Activated CD4-positive, alpha-beta T cell treated with anti-CD3 and anti-CD28 coated beads for 1 hour (primary cell): ENCODE results near the gene SLC30A1.
"Not testable (repeated sequence)": the region's sequence is repeated elsewhere in the genome, so short reads cannot be mapped to it uniquely, and the experiment has no call there.

ENCODE experiments used
- DNase-seq: peaks from one replicate; pipeline ENCODE4 v3.0.0-alpha.2; 2020

The SLC30A1 gene

DNA sequence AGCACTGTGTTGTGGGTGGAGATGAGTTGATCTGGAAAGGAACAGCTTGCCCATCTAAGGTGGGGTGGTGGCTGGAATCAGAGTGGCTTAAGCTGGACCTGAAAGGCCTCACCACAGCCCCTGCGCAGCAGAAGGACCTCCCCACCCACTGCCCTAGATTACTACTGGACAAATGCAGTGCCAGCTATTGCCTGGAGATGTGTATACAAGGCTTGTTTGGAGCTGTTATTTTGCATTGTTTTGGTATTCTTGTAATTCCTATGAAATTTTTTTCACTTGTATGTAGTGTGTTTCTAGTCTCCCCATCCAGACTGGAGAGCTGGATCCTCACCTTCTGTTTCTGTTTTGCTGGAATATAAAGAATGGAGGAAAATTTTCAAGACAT lies 1.3 kb upstream of the SLC30A1 start:
- no peak for DNase-seq

DNA sequence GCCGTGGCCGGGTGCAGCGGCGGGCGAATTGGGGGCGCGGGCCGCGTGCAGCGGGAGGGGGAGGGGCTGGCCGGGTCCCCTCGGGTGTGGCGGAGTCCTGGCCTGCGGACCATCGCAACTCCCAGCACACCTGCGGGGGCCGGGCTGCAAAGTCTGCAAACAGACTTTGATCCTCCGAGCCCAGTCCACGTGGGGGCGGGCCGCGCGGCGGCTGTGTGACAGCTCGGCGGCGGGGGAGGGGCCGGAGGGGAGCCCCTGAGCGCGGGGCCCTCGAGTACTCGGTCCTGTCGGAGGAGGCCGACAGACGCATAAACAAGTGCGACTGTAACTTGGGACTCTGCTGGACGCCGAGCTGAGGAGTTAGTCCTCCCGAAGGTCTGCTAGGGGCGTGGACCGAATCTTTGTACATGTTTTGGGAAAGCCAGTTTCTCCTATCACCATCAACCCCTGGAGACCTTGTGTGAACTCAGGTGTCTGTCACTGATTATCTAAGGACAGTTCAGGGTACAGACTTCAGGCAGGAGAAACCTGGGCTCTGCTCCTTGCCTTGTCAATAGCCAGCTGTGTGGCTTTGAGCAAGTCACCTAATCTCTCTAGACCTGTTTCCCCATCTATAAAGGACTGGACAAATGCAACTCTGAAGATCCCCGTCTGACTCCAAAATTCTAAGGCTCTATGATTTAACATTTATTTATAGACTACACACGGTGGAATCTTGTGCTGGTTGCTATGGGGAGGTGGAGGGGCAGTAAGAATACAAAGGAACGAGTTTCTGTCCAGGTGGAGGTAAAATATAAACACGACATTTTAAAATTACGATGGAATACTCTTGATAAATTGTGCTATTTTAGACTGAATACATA lies 710 bp upstream of the SLC30A1 start:
- DNase-seq, result no peak

DNA sequence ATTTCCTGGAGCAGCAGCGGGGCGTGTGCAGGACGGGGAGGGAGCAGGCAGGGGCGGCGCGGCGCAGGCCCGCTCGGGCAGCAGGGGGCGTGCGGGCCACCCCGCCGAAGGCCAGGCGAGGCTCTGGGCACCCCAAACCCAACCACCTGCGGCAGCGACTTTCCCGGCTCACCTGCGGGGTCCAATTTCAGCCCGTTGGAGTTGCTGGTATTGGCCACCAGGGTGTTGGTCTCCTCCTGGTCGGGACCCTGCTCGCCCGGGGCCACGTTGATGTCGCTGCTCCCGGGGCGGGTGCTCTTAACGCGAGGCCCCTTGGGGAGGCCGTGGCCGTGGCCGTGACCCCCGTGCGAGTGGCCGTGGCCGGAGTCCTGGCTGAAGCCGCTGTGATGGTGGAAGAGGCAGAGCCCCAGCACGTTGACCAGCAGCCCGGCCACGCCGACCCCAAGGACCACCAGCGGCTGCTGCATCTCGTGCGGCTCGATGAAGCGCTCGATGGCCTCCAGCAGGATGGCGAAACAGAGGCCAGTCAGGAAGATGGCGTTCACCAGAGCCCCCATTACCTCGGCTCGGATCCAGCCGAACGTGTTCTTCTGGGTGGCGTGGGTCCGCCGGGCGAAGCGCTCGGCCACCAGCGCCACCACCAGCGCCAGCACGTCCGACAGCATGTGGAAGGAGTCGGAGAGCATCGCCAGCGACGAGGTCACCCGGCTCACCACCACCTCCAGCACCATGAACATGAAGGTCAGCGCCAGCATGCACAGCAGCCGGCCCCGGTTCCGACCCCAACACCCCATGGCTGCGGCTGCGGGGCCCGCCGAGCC lies 932 bp downstream of the SLC30A1 start:
- peak; percentile 60 for DNase-seq

DNA sequence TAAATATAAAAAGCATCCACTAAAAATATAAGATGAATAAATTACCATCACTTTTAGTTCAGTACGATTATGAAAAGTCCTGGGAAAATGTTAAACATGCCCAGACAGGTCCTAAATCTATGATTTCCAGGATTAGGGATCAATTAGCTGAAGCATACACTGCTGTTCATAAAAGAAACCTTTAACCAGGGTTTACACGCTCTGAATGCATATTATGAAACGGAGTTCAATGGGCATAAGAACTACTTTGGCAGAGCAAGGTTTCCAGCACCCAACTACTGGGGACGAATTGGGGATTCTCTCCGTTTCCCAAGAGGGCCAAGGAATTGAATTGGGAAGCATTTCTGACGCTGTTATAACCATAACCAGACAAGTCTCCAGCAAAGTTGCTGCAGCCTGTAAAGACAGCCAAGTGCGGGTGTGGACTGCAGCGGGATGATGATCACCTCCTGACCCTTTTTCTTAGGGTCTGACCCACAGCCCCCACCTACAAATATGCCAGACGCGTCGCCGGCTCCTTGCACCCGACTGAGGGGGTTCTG lies 1.6 kb downstream of the SLC30A1 start:
- DNase-seq, result no peak

DNA sequence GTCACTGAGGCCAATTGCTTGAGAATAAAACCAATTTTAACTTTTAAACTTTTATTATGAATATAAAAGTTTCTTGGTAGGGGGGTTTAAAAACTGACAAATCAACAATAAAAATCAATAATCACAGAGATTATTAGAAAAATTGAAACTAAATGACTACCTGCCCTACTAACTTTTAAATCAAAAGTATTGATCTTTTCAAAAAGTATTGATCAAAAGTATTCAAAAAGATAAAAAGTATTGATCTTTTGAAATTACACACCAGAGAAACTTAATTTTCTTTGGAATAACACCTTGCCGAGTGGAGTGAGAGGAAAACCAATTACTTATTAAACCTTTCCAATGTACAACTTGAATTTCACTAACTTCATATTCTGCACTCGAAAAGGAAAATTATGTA lies 2.2 kb downstream of the SLC30A1 start:
- no peak for DNase-seq

DNA sequence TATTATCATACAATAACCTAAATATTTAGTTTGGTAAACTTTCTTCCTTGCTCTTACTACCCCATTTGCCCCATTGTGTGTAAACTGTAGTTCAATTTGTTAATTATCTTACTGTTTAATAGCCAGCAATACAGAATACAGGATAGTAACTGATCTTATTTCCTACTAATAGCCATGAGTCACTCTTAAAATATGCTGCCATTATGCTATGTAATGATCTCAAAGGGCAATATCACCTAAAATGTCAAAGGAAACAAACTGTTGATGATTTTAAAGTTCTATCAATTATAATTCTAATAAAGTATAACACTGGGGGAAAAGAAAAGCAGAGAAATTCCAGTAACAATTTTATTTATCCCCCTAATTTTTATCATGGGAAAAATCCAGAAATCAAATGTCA lies 4.3 kb downstream of the SLC30A1 start:
- no peak for DNase-seq

DNA sequence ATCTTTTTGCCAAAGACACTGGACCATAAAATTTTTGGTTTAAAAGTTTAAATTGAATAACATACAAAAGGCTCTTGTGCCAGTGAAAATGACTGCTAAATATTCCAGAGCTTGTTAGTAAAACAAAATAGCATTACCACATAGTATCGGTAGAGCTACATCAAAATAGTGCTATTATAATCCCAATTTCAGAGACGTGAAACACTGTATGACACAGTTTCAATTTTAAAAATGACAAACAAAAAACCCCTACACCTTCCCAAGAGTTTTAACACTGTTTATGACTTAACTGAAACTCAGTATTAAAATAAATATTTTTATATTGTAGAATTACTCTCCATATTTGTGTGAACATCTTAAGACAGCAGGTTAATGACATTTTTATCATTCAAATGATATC lies 7.0 kb downstream of the SLC30A1 start:
- DNase-seq, result no peak

DNA sequence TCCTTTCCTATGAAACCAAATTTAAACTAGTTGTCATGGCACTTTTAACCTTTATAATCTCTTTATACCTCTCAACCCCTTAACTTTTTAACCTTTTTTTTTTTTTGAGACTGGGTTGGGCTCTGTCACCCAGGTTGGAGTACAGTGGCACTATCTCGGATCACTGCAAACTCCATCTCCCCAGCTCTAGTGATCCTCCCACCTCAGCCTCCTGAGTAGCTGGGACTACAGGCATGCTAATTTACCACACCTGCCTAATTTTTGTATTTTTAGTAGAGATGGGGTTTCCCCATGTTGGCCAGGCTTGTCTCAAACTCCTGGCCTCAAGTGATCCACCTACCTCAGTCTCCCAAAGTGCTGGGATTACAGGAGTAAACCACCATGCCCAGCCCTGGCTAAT lies 8.6 kb downstream of the SLC30A1 start:
- DNase-seq, result not testable (repeated sequence)

DNA sequence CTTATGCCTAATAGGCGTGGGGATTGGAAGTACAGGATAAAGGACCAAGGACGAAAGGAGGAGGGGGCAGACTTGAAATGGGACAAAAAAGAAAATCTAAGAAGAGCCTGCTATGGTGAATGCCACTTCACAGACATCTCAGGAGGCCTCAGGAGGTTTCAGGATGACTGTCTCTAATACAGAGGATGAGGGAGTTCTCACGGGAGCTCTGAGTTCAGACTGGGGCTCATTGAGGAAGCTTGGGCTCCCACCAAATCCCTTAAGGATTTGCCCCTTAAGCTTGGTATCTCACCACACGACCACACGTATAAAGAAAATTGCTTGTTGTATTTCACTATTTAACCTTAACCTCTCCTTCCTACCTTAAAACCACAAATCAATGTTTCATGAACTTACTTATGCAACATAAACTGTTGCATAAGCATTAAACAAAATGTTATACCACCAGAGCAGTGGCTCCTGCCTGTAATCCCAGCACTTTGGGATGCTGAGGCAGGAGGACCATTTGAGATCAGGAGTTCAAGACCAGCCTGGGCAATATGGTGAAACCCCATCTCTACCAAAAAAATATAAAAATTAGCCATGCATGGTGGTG lies 12.4 kb downstream of the SLC30A1 start:
- DNase-seq, result no peak

DNA sequence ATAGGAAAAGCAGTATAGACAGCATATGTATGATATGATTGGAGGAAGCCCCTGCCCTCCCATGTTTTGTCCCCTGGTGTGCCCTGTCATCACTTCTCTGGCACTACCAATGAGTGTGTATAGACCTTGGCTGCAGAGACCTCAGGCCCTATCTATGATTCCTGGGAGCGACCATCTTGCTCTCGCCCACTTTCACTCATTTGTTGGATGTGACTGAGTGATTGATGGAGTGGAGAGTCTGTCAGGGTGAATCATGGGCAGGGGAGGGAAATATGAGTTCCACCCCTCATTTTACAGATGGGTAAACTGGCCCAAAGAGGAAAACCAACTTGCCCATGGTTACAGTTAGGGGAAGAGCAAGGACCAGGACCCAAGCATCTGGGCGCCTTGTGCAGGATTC lies 14.9 kb downstream of the SLC30A1 start:
- no peak for DNase-seq

DNA sequence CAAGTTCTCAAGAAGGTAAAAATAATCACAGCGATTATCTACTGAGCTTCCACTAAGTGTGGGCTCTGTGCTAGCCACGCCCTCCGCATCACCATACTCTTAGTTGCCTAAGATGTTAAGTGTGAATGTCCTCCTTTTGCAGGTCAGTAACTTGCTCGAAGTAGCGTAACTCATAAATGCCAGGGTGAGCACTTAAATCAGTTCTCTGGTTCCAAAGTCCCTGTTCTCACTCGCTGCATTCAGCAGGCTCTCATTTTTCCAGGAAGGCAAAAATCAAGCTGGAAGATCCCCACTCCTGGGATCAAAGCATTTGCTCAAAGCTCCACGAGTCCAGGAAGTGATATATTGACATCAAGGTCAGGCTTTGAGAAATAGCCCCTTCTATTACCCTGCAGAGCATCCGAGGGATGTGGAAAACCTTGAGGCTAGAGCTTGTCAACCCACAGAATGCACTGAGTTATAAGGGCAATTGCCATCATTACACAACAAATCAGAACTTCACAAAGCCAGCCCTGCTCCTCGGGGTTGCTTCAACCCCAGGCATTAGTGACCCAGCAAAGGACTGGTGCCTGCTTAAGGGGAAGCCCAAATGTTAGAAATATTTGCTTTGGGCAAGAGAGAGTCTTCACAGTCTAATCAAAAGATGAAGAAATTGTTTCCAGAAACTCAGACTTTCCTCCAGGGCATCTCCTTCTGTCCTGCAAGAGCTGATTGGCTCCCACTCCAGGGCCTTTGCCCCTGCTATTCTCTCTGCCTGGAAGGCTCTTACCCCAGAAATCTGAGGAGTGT lies 19.5 kb downstream of the SLC30A1 start:
- no peak for DNase-seq

DNA sequence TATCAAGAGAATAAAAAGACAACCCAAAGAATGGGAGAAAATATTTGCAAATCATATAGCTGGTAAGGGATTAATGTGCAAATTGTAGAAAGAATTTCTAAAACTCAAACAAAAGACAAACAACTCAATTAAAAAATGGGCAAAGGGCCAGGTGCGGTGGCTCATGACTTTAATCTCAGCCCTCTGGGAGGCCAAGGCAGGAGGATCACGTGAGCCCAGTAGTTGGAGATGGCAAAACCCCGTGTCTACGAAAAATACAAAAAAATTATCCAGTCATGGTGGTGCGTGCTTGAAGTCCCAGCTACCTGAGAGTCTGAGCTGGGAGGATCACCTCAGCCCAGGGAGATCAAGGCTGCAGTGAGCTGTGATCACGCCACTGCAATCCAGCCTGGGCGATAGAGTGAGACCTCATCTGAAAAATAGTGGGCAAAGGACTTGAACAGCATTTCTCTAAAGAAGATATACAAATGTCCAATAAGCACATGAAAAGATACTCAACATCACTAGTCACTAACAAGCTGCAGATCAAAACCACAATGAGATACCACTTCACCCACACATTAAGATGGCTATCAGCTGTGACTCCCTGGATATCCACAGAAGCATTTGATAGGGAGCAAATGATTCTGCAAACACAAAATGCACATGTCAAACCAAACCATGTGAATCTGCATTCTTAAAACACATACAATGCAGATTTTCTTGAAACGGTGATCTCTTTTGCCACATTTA lies 20.9 kb downstream of the SLC30A1 start:
- no peak for DNase-seq

DNA sequence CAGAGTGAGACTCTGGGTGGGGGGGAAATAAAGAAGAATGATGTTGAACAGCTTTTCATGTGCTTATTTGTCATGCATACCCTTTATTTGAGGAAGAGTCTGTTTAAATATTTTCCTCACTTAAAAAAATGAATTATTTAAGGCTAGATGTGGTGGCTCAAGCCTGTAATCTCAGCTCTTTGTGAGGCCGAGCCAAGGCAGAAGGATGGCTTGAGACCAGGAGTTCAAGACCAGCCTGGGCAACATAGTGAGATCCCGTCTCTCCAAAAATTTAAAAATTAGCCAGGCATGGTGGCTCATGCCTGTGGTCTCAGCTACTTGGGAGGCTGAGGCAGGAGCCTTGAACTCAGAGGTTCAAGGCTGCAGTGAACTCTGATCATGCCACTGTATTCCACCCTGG lies 25.4 kb downstream of the SLC30A1 start:
- DNase-seq, result no peak

DNA sequence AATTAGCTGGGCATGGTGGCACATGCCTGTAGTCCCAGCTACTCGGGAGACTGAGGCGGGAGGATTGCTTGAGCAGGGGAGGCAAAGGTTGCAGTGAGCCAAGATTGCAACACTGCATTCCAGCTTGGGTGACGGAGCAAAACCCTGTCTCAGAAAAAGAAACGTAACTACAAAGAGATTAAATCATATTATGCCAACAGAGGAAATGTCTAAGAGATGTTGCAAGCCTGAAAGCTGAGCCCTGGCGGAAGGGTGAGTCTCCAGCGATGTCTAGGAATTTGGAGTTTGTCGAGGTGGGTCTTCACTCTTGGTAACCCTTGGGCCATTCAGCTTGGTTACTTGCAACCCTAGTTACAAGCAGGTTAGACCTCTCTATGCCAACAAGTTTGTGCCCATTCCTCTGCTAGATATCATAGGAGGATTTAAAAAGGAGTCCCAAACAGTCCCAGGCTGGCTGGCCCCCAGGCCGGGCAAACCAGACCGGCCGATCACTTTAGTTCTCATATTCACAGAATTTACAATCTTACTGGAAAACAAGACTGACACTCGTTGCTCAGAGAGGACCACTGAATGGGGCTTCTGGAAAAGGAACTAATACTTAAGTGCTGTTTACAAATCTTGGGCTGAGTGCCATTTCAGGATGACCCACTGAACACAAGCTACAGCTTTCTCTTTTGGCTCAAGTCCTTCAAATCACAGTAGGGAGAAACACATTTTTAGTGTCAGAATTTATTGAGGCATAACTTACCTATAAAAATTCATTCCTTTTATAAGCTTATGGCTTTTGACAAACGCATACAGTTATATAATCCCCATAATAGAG lies 27.1 kb downstream of the SLC30A1 start:
- no peak for DNase-seq

DNA sequence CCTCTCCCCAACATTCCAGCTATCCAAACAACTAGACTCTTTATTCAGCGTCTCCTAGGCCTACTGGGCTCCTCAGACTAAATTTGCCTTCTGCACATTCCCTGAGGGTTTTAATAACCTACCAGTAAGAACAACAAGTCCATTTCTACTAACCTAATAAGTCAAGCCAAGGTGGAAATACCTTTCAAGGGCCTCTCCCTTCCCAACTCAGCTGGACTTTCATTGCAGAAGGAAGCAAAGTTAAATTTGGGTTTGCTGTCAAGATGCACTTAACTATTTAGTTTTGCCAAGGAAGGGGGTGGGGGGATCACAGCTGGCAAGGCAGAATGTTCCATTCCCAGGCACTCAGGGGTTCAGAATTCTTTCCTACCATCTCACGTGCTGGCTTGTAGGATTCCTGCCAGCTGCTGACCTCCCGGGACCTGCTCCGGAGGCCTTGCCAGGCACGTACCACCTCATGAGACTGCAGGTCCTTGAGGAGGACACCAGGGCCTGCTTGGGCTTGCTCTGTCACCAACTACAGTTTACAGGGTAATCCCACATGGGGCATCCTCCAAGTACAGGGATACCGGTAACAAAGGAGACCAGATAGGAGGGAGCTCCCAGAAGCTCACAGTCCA lies 29.8 kb downstream of the SLC30A1 start:
- DNase-seq, result no peak

DNA sequence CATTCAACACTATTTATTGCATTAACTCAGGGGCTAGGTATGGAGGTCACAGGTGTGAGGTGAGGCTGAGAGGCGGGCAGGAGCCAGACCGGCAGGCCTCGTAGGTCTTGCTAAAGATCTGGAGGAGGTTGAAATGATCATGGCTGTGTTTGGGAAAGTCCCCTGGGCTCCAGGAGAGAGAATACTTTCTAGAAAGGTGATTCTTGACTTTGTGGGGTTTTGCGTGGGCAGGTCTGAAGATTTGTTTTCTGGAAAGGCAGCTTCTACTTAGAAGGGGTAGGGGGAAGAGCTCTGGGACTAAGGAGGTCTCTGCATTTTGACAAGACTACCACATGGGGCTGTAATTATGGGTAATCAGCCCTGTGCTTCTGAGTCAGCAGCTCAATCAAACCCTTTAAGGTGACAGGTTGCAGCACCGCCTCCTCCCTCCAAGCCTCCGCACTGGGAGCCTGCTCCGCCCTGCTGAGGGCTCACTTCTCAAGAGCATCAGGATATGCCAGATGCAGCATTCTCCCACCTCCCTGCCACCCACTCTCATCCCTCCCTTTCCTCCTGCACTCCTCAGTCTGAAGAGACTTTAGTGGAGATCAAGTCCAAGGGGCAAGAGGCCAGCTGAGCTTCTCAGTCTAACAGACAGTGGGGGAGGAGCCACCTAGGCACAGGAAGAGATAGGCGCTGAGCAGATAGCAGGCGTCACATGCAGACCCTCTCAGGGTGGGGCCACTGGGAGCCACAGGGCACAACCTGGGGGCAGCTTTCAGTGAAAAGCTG lies 30.5 kb downstream of the SLC30A1 start:
- DNase-seq, result no peak

DNA sequence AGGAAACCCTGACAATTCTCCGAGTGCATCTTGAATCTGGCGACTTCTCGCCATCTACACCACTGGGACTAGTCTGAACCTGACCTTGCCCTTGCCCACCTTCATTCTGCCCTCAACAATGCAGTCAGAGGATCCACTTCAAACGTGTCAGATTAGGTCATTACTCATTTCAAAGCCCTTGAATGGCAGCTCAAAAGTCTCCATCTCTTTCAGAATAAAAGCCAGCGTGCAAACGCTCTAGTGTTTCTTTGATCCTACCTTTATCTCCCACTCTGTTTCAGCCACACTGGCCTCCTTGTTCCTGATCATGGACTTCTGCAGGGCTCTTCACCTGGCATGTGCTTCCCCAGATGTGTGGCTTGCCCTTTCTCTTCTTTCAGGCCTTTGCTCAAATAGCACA lies 31.3 kb downstream of the SLC30A1 start:
- DNase-seq, result no peak

DNA sequence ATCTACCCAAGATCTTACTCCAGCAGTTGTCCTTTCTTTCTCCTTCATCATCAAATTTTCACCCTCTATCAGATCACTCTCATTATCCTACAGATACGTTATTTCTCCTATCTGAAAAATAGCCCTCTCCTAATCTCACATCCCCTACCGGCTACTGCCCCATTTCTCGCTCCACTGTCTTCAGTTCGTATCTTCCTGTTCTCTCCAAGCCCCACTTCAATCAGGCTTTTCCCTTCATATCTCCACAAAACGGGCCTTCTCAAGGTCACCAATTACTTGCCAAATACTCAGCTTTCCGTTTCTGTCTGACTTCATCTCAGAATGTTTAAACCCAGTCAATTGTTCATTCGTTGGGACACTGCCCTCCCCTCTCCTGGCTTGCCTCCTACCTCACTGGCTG lies 32.4 kb downstream of the SLC30A1 start:
- no peak for DNase-seq

DNA sequence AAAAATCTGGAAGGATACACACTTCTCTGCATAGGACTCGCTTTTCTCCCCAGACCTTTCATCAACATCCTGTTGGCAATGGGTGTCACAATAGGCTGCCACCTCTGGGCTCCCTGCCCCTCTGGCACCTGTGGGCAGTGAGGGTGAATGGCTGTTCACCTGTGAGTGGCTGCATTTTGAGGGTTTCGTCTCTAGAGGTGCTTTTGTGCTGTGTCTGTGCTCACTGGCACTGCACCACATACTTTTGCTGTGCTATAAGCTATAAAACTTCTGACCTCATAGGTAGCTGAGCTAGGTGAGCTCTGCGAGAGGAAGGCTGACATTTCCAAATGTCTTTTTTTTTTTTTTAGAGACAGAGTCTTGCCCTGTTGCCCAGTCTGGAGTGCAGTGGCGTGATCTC lies 35.9 kb downstream of the SLC30A1 start:
- no peak for DNase-seq
